Testis (tissue), 2 donors: ENCODE results near the gene CCNB2.

Experiments used
- CTCF ChIP-seq, 3 experiments: fragments of 450-650 bp in 2 of 3; fragments of 200-600 bp in 1 of 3; sonication (generic) in 1 of 3; IDR thresholded peaks; one replicate each; pipeline ENCODE4 v1.5.1; 2016 to 2019; ENCODE audit warnings: antibody characterized with exemption in 3 of 3, mild to moderate bottlenecking in 2 of 3, moderate library complexity in 1 of 3
- POLR2A ChIP-seq: fragments of 450-650 bp; IDR thresholded peaks from one replicate; pipeline ENCODE4 v1.6.1; 2017; ENCODE audit warnings: antibody characterized with exemption, mild to moderate bottlenecking, moderate library complexity

- TF ChIP-seq CTCF (IDR thresholded peaks at IDR 0.05) (no peak), POLR2A (no peak)
Measured at GRCh38 chr15:59173194-59173593, 68.2 kb downstream of the CCNB2 start.
